Neural progenitor cell (in vitro differentiated cells): ENCODE measurements around the gene CACNB4. TPM values are rescaled to one million over a fixed set of nuclear protein-coding genes. Genes with fewer than 3 reads are reported as not detected.

Experiments used
- DNase-seq: peaks from one replicate; pipeline ENCODE4 v3.0.0-alpha.2; 2016; ENCODE audit warnings: low spot score
- H2AFZ ChIP-seq: fragments of 200-600 bp; sonication (generic); replicated peaks from 2 replicates; pipeline ENCODE4 v1.6.1; 2016; ENCODE audit warnings: antibody characterized with exemption
- H3F3A ChIP-seq: fragments of 200-600 bp; sonication (generic); 2 replicates; pipeline ENCODE4 v1.6.1; 2016; ENCODE audit warnings: antibody characterized with exemption, low read depth
- H3K27ac ChIP-seq: fragments of 200-600 bp; sonication (generic); 2 replicates; pipeline ENCODE4 v1.5.1; 2016; ENCODE audit warnings: mild to moderate bottlenecking
- H3K27me3 ChIP-seq: fragments of 200-600 bp; sonication (generic); 2 replicates; pipeline ENCODE4 v1.6.1; 2016; ENCODE audit warnings: mild to moderate bottlenecking, moderate library complexity
- H3K36me3 ChIP-seq: fragments of 200-600 bp; sonication (generic); 2 replicates; pipeline ENCODE4 v1.5.1; 2016
- H3K4me1 ChIP-seq: fragments of 200-600 bp; sonication (generic); 2 replicates; pipeline ENCODE4 v1.6.1; 2016; ENCODE audit warnings: mixed run types
- H3K4me2 ChIP-seq: fragments of 200-600 bp; sonication (generic); 2 replicates; pipeline ENCODE4 v1.6.1; 2016
- H3K4me3 ChIP-seq: fragments of 200-600 bp; sonication (generic); 2 replicates; pipeline ENCODE4 v1.5.1; 2016
- H3K79me2 ChIP-seq: fragments of 200-600 bp; sonication (generic); 2 replicates; pipeline ENCODE4 v1.6.1; 2016; ENCODE audit warnings: low read depth
- H3K9ac ChIP-seq: fragments of 200-600 bp; sonication (generic); 2 replicates; pipeline ENCODE4 v1.6.1; 2016
- H3K9me3 ChIP-seq: fragments of 200-600 bp; sonication (generic); 2 replicates; pipeline ENCODE4 v1.5.1; 2016; ENCODE audit warnings: low read depth
- H4K20me1 ChIP-seq: fragments of 200-600 bp; sonication (generic); 2 replicates; pipeline ENCODE4 v1.6.1; 2016; ENCODE audit warnings: low read depth
- H3K27ac Mint-ChIP-seq: 3 replicates; pipeline ENCODE4 v1.8.0; 2021; ENCODE audit warnings: mixed read lengths
- H3K27me3 Mint-ChIP-seq: 2 replicates; pipeline ENCODE4 v1.8.0; 2022; ENCODE audit warnings: low read depth, mild to moderate bottlenecking, inconsistent platforms, moderate library complexity, mixed read lengths; ENCODE audit not compliant: insufficient read depth
- H3K36me3 Mint-ChIP-seq: 3 replicates; pipeline ENCODE4 v1.8.0; 2021; ENCODE audit warnings: mixed read lengths
- H3K4me1 Mint-ChIP-seq: 3 replicates; pipeline ENCODE4 v1.8.0; 2021; ENCODE audit warnings: mixed read lengths
- H3K4me3 Mint-ChIP-seq: 3 replicates; pipeline ENCODE4 v1.8.0; 2021; ENCODE audit warnings: mild to moderate bottlenecking, moderate library complexity, mixed read lengths
- H3K9me3 Mint-ChIP-seq: 3 replicates; pipeline ENCODE4 v1.8.0; 2020; ENCODE audit warnings: mixed read lengths
- CTCF ChIP-seq: fragments of 200-600 bp; sonication (generic); IDR thresholded peaks from 2 replicates; pipeline ENCODE4 v1.5.1; 2017; ENCODE audit warnings: antibody characterized with exemption, mild to moderate bottlenecking
- EZH2 ChIP-seq: fragments of 200-600 bp; sonication (generic); IDR thresholded peaks from 2 replicates; pipeline ENCODE4 v1.6.1; 2017; ENCODE audit warnings: antibody characterized with exemption, mild to moderate bottlenecking, moderate library complexity
- EZH2phosphoT487 ChIP-seq: fragments of 200-600 bp; sonication (generic); IDR thresholded peaks from 2 replicates; pipeline ENCODE4 v1.6.1; 2017; ENCODE audit warnings: antibody characterized with exemption
- total RNA-seq: library from RNA; depleted of rRNA; stranded (reverse); fragments of >200 nt; gene quantifications from 2 replicates; pipeline ENCODE4 v1.2.3, GENCODE V29; 2015; ENCODE audit warnings: low replicate concordance

Gene CACNB4
- total RNA-seq, 1 donor from 2014 or later: 14.2 TPM

DNA sequence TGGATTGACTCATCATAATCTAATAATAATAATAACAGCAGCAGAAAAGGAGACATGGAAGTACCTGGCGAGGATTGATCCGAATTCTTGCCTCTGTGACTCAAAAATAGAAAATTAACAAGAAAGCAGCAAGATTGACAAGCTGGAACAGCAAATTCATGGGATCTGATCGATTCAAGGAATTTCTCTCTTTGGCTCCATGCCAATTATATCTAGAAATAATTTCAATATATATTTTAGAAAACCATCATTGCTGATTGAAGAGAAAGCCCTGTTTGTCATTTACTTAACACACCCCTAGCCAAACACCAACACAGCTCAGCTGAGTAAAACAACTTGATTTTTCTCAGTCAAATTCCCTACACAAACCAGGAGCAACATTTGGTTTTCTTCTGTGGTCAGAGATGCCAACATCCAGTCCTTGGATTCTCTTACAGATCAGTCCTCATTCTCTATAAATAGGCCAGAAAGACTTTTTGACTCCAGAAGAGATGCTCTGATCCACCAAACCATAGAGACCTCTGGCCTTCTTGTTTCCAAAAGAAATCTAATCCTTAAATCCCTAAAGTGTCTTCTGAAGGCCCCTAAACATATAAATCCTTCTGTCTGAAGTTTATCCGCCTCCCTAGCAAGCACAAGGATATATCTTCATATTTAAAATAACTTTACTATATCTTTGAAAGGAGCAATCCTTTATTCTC lies 129.9 kb downstream of the CACNB4 start:
- no peak overlapping the region for H3K4me3 Mint-ChIP-seq
- H3K27me3 ChIP-seq: no peaks in the 10 kb centered on the region
- no peak overlapping the region for H2AFZ ChIP-seq
- no peak overlapping the region for H3K4me2 ChIP-seq
- no peaks in the 10 kb centered on the region for H3K36me3 ChIP-seq
- no peak overlapping the region for H3K4me3 ChIP-seq
- H3K9me3 Mint-ChIP-seq: no peaks in the 10 kb centered on the region
- TF ChIP-seq EZH2phosphoT487 (no peak), CTCF (no peak), EZH2 (no peak)
- peaks cover 24% of the 10 kb centered on the region for H3K4me1 Mint-ChIP-seq
- H3F3A ChIP-seq: no peaks in the 10 kb centered on the region
- peaks cover 10% of the 10 kb centered on the region for H3K4me1 ChIP-seq
- no peak for DNase-seq
- no peak overlapping the region for H3K27ac ChIP-seq
- peaks cover 8% of the 10 kb centered on the region for H3K36me3 Mint-ChIP-seq
- H3K27me3 Mint-ChIP-seq: no peaks in the 10 kb centered on the region
- H3K79me2 ChIP-seq: no peaks in the 10 kb centered on the region
- H3K27ac Mint-ChIP-seq: no peak overlapping the region
- H3K9me3 ChIP-seq: no peaks in the 10 kb centered on the region
- H3K9ac ChIP-seq: no peak overlapping the region
- no peaks in the 10 kb centered on the region for H4K20me1 ChIP-seq

DNA sequence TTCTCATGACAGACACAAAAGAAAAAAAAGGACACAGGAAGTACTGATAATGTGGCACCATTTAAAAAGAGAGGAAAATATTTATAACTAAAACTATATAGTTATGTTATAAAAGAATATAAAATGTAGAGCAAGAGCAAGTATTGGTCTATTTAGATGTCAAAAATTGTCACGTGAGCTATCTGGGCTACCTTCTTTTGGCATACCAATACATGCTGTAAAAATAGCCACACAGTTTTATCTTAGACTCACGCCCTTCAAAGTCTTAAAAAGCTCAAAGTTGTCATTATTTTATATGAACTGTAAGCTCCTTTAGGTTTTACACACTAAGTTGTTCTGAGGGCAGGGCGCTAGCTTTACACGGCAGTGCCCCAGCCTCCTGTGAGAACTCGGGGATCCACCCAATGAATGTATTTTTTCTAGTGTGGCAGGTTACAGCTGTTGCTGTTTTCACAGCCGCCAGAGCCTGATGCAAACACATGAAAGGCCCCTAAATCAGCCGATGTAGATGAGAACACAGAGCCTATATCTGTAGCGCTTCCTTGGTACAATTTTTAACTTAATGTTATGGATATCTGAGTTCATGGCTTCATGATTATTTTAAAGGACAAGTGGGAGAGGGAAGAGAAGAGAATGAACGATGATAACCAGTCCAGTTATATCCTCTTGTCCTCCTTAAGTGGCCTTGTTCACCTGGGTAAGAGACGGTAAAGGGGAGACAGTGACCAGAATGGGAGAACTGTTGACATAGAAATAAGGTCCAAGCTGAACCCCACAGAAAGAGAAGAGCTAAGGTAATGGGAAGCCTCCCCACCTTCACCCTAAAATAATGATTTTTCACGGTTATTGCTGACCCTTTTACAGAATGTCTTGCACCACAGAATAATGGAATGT lies 130.8 kb downstream of the CACNB4 start:
- no peaks in the 10 kb centered on the region for H3K27me3 ChIP-seq
- peaks cover 3% of the 10 kb centered on the region for H3K4me1 ChIP-seq
- no peak for DNase-seq
- no peaks in the 10 kb centered on the region for H3K36me3 ChIP-seq
- H3K4me2 ChIP-seq: no peak overlapping the region
- Mint-ChIP-seq H3K4me1 (peaks cover 16% of the 10 kb centered on the region), H3K4me3 (no peak overlapping the region), H3K27me3 (no peaks in the 10 kb centered on the region), H3K36me3 (peaks cover 8% of the 10 kb centered on the region), H3K9me3 (no peaks in the 10 kb centered on the region), H3K27ac (no peak overlapping the region)
- no peaks in the 10 kb centered on the region for H3F3A ChIP-seq
- H4K20me1 ChIP-seq: no peaks in the 10 kb centered on the region
- TF ChIP-seq EZH2 (no peak), EZH2phosphoT487 (no peak), CTCF (no peak)
- no peak overlapping the region for H3K27ac ChIP-seq
- H3K9ac ChIP-seq: no peak overlapping the region
- no peaks in the 10 kb centered on the region for H3K9me3 ChIP-seq
- H3K79me2 ChIP-seq: no peaks in the 10 kb centered on the region
- H3K4me3 ChIP-seq: no peak overlapping the region
- no peak overlapping the region for H2AFZ ChIP-seq

GRCh38 chr2:151965884-151966283 lies 133.0 kb downstream of the CACNB4 start:
- Histone ChIP-seq H3K27ac (no peak overlapping the region), H3K79me2 (no peaks in the 10 kb centered on the region), H3K4me2 (no peak overlapping the region), H3K4me3 (no peak overlapping the region), H4K20me1 (no peaks in the 10 kb centered on the region), H3F3A (no peaks in the 10 kb centered on the region), H2AFZ (no peak overlapping the region), H3K27me3 (no peaks in the 10 kb centered on the region), H3K9me3 (no peaks in the 10 kb centered on the region), H3K9ac (no peak overlapping the region), H3K4me1 (no peaks in the 10 kb centered on the region), H3K36me3 (no peaks in the 10 kb centered on the region)
- H3K9me3 Mint-ChIP-seq: no peaks in the 10 kb centered on the region
- H3K4me3 Mint-ChIP-seq: no peak overlapping the region
- H3K27ac Mint-ChIP-seq: no peak overlapping the region
- H3K4me1 Mint-ChIP-seq: peaks cover 4% of the 10 kb centered on the region
- TF ChIP-seq CTCF (no peak), EZH2 (no peak), EZH2phosphoT487 (no peak)
- no peak for DNase-seq
- peaks cover 4% of the 10 kb centered on the region for H3K36me3 Mint-ChIP-seq
- H3K27me3 Mint-ChIP-seq: peaks cover 6% of the 10 kb centered on the region
